Transverse colon (tissue), 4 donors: ENCODE results near the gene POC1A. TPM values are rescaled to one million over a fixed set of nuclear protein-coding genes. Genes with fewer than 3 reads are reported as not detected.

Experiments
- DNase-seq: peaks from one replicate; pipeline ENCODE4 v3.0.0-alpha.2; 2019
- H3K27ac ChIP-seq, 4 donors: fragments of 200-600 bp; sonication (generic); 2 replicates each; pipeline ENCODE4 v1.5.1; 2016 to 2018; ENCODE audit warnings: inconsistent platforms in 4 of 4
- H3K27me3 ChIP-seq: fragments of 200-600 bp; sonication (generic); 2 replicates; pipeline ENCODE4 v1.5.1; 2017; ENCODE audit warnings: inconsistent platforms
- H3K36me3 ChIP-seq, 4 donors: fragments of 200-600 bp; sonication (generic); 2 replicates each; pipeline ENCODE4 v1.5.1; 2017 to 2019; ENCODE audit warnings: inconsistent platforms in 4 of 4
- H3K4me1 ChIP-seq, 4 donors: fragments of 200-600 bp; sonication (generic); 2 replicates each; pipeline ENCODE4 v1.5.1; 2017 to 2020; ENCODE audit warnings: inconsistent platforms in 4 of 4
- H3K4me3 ChIP-seq, 4 donors: fragments of 200-600 bp; sonication (generic); 1 replicate in 1 of 4; 2 replicates in 3 of 4; pipeline versions ENCODE4 v1.5.1 to v1.6.1; 2017 to 2019; ENCODE audit warnings: inconsistent platforms in 4 of 4
- H3K9me3 ChIP-seq, 2 donors: fragments of 200-600 bp; sonication (generic); 2 replicates each; pipeline ENCODE4 v1.5.1; 2017 to 2019; ENCODE audit warnings: inconsistent platforms in 2 of 2
- EP300 ChIP-seq: sonication (generic); formaldehyde crosslinking; IDR thresholded peaks from one replicate; pipeline ENCODE4 v1.6.1; 2017; ENCODE audit warnings: antibody characterized with exemption, low read depth
- POLR2A ChIP-seq: fragments of 450-650 bp; IDR thresholded peaks from one replicate; pipeline ENCODE4 v1.6.1; 2016; ENCODE audit warnings: antibody characterized with exemption, mild to moderate bottlenecking, moderate library complexity
- POLR2AphosphoS5 ChIP-seq, 3 donors: sonication (generic); formaldehyde crosslinking; IDR thresholded peaks; one replicate each; pipeline ENCODE4 v1.6.1; 2016; ENCODE audit warnings: antibody characterized with exemption in 3 of 3
- WGBS, 2 donors: methylation state at CpG; one replicate each; pipeline ENCODE4 v1.1.5; 2018; ENCODE audit warnings: low coverage in 1 of 2; 5-methylcytosine and 5-hydroxymethylcytosine counted together
- in situ Hi-C, 4 donors: fragments of 200-750 bp; cut with MboI; loops; one replicate each; pipeline versions ENCODE4 v1.15.0 to v1.15.1; 2017; ENCODE audit warnings: low sequenced_read_pairs in 3 of 4, low pct_ligation_motif_present in 1 of 4, low pct_unique_long_range_greater_than_20kb in 1 of 4
- intact Hi-C: fragments of 100-400 bp; cut with DNase I; formaldehyde crosslinking; loops from one replicate; pipeline ENCODE4 v1.15.1; 2023; ENCODE audit warnings: low total_unique reads
- total RNA-seq, 4 donors: library from RNA; depleted of rRNA; stranded (reverse); fragments of >200 nt; gene quantifications; one replicate each; pipeline ENCODE4 v1.1.0, GENCODE V29; 2016
- TF ChIP-seq, protein P1 (sequence below), 5 experiments: fragments of 200-600 bp in 3 of 5; fragments of 450-650 bp in 2 of 5; sonication (generic) in 3 of 5; IDR thresholded peaks; 1 replicate in 2 of 5; 2 replicates in 3 of 5; pipeline ENCODE4 v1.5.1; 2016 to 2017; ENCODE audit warnings: antibody characterized with exemption in 5 of 5, inconsistent platforms in 3 of 5, mild to moderate bottlenecking in 2 of 5, moderate library complexity in 1 of 5

The POC1A gene
- total RNA-seq, 4 donors from 2014 or later = 0.80 to 3.1 (median 2.2) TPM; not detected in 1

DNA sequence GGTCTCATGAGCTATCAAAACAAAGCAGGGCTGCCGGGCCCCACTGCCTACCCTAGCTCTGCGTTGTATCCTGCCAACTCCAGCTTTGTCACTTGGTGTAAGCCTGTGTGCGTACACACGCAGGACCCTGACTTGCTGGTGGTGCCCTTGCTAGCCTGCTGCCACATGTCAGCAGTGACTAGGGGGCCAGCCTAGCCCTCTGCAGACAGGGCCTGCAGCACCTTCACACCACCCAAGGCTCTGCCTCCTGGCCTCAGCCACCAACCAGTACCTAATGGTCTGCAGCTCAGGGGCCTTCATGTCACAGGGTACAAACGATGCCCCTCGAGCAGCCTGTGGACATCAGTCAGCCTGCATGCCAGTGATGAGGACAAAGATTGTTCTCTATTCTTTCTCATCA is 67.8 kb downstream of the POC1A start:
- 60 to 94% methylated on average over 1 to 6 of the region's 6 CpGs for WGBS, 2 donors
- H3K27ac ChIP-seq = no peak overlapping the region
- H3K9me3 ChIP-seq = no peaks in the 10 kb centered on the region
- H3K36me3 ChIP-seq = no peaks in the 10 kb centered on the region
- DNase-seq = no peak
- no peak overlapping the region for H3K4me3 ChIP-seq
- H3K4me1 ChIP-seq = peaks cover 0 to 12% (median 4%) of the 10 kb centered on the region in 4 donors
- in situ Hi-C loops (no loop called here), intact Hi-C loops (no loop called here)
- H3K27me3 ChIP-seq = no peaks in the 10 kb centered on the region
- no peak for TF ChIP-seq EP300
- no peak for TF ChIP-seq POLR2A
- TF ChIP-seq, protein P1, sequence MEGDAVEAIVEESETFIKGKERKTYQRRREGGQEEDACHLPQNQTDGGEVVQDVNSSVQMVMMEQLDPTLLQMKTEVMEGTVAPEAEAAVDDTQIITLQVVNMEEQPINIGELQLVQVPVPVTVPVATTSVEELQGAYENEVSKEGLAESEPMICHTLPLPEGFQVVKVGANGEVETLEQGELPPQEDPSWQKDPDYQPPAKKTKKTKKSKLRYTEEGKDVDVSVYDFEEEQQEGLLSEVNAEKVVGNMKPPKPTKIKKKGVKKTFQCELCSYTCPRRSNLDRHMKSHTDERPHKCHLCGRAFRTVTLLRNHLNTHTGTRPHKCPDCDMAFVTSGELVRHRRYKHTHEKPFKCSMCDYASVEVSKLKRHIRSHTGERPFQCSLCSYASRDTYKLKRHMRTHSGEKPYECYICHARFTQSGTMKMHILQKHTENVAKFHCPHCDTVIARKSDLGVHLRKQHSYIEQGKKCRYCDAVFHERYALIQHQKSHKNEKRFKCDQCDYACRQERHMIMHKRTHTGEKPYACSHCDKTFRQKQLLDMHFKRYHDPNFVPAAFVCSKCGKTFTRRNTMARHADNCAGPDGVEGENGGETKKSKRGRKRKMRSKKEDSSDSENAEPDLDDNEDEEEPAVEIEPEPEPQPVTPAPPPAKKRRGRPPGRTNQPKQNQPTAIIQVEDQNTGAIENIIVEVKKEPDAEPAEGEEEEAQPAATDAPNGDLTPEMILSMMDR (IDR thresholded peaks at IDR 0.05) = no peak
- TF ChIP-seq POLR2AphosphoS5 (IDR thresholded peaks at IDR 0.05) = no peak

DNA sequence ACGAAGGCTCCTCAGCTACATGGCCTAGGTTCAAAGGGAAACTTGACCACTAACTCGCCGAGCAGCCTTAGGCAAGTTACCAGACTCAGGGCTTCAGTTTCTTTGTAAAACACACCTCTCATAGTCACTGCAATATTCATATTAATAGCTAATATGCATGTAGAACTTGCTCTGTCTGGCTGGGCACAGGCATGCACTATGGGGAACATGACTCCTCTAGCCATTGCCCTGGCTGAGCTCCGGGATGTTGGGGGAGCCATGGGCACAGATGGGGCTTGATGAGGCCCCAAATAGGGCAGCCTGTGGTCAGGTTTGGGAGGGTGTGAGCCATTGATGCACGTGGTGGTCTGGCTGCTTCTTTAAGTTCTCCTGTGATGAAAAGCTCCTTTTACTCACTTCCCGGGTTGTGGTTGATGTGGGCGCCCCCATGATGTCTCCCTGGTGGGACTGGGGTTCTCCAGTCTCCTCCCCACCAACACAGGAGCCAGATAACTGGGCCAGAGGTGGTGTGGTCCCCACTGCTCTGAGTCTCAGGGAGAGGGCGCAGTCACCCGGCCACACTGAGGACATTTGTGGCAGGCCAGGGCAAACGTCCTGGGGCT is 68.4 kb downstream of the POC1A start:
- TF ChIP-seq POLR2A (no peak), POLR2AphosphoS5 (IDR thresholded peaks at IDR 0.05) (no peak)
- TF ChIP-seq, protein P1 (IDR thresholded peaks at IDR 0.05) = no peak
- Histone ChIP-seq H3K36me3 (no peaks in the 10 kb centered on the region), H3K4me3 (no peak overlapping the region), H3K9me3 (no peaks in the 10 kb centered on the region), H3K4me1 (peaks cover 0 to 19% (median 4%) of the 10 kb centered on the region in 4 donors), H3K27me3 (no peaks in the 10 kb centered on the region), H3K27ac (no peak overlapping the region)
- in situ Hi-C loops = no loop called here
- intact Hi-C loops = no loop called here
- WGBS, 2 donors = 76% methylated on average over 10 of the region's 10 CpGs; no CpG with 5 or more reads in 1 of the 2 donors
- DNase-seq = no peak

DNA sequence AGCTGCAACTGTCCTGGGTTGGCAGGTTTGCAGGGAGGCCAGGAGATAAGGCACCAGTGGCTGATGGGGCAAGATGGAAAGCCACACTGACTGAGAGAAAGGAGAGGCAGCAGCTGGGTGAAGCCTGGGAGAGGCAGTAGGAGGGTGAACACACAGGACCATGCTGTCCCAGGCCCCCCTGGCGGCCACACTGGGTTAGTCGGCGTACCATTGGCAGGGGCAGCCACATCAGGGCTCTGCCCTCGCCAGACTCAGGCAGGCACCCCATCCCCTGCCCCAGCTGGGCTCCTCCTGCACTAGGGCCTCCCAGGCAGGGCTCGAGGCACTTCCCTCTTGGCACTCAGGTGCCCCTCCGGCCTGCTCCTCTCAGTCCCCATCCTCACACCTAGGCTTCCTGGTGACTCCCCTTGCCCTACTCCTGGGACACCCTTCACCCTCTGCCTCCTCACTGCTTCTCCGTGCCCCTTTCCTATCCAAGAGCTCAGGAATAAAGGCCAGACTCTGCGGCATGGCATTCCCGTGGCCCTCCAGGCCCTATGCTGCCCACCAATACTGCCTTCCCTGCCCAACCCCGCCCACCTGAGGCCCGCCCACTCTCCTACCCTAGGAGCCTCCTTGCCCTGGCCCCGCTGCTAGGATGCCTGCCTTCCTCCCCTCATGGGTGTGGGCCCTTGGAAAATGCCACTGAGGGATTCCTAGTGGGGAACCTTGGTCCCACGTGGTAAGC is 69.1 kb downstream of the POC1A start:
- Histone ChIP-seq H3K9me3 (no peaks in the 10 kb centered on the region), H3K27me3 (no peaks in the 10 kb centered on the region), H3K4me1 (peaks cover 0 to 14% (median 0%) of the 10 kb centered on the region in 4 donors), H3K36me3 (no peaks in the 10 kb centered on the region), H3K27ac (no peak overlapping the region), H3K4me3 (no peak overlapping the region)
- intact Hi-C loops (no loop called here), in situ Hi-C loops (no loop called here)
- no peak for DNase-seq
- WGBS, 2 donors = 89 to 100% methylated on average over 1 to 13 of the region's 13 CpGs
- TF ChIP-seq, protein P1 (IDR thresholded peaks at IDR 0.05) = no peak
- TF ChIP-seq EP300 = no peak

DNA sequence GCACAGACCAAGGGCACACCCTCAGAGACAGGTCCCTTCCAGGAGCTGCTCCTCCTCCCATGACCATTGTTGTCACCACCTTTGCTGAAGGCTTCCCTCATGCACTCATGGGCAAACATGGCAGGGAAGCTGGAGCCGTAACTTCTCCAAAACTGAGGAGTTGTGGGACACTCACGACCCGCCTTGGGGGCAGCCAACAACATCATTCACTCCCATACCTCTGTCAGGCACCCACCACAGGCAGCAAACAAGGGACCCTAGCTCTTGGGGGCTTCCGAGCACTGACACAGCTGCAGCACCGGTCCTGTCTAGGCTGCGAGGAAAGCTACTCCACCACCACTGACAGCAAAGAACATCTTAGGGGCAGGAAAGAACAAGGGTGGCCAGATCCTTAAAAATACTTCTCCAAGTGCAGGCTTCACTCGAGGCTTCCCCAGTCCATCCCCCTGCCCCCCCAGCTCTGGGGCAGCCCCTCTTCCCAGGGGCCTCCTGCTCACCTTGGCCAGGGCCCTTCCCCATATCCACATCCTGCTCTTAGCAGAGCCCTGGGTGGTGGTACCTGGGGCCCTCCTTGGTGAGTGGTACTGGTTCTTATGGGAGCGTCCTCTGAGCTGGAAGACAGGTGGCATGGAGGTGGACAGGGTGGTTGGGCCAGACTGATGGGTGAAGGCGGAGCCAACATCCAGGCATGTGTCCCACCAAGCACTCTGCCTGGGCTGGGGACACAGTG is 69.8 kb downstream of the POC1A start:
- Histone ChIP-seq H3K27me3 (no peaks in the 10 kb centered on the region), H3K27ac (no peak overlapping the region), H3K4me1 (peaks cover 0 to 14% (median 0%) of the 10 kb centered on the region in 4 donors), H3K36me3 (no peaks in the 10 kb centered on the region), H3K9me3 (no peaks in the 10 kb centered on the region), H3K4me3 (no peak overlapping the region)
- TF ChIP-seq, protein P1 (IDR thresholded peaks at IDR 0.05) = no peak
- TF ChIP-seq POLR2A = no peak
- TF ChIP-seq POLR2AphosphoS5 (IDR thresholded peaks at IDR 0.05) = no peak
- no peak for TF ChIP-seq EP300
- intact Hi-C loops = no loop called here
- in situ Hi-C loops = no loop called here
- no peak for DNase-seq
- WGBS, 2 donors = 92% methylated on average over 9 of the region's 9 CpGs; no CpG with 5 or more reads in 1 of the 2 donors
